HG02840 (cell line): ENCODE results near the gene NFU1.

Experiments
- ATAC-seq: cut with Tn5 transposase; IDR thresholded peaks from one replicate; pipeline ENCODE4 v1.9.1; 2021; ENCODE audit warnings: mild to moderate bottlenecking, moderate library complexity, moderate number of reproducible peaks; ENCODE audit not compliant: unreplicated experiment, low FRiP score

The NFU1 gene

GRCh38 chr2:69353360-69353759 is 83.9 kb downstream of the NFU1 start:
- no peak for ATAC-seq

GRCh38 chr2:69348781-69349180 is 88.5 kb downstream of the NFU1 start:
- ATAC-seq: no peak
